Astrocyte of the hippocampus (primary cell): Measurements from ENCODE around the gene SS18L1.

Experiments
- DNase-seq: peaks from one replicate; pipeline ENCODE4 v3.0.0; 2011; ENCODE audit warnings: low read depth, low spot score

SS18L1 gene

GRCh38 chr20:62195736-62196135 lies 52.2 kb downstream of the SS18L1 start:
- DNase-seq = no peak

- no peak for DNase-seq
Measured at GRCh38 chr20:62196286-62196685, 52.7 kb downstream of the SS18L1 start.

- DNase-seq = no peak
Measured at GRCh38 chr20:62197311-62197710, 53.7 kb downstream of the SS18L1 start.

GRCh38 chr20:62197801-62198200 lies 54.2 kb downstream of the SS18L1 start:
- DNase-seq = no peak

- DNase-seq = no peak
Measured at GRCh38 chr20:62198496-62198895, 54.9 kb downstream of the SS18L1 start.

GRCh38 chr20:62198931-62199330 lies 55.4 kb downstream of the SS18L1 start:
- no peak for DNase-seq

- DNase-seq = no peak
Measured at GRCh38 chr20:62200491-62201172, 57.1 kb downstream of the SS18L1 start.

- no peak for DNase-seq
Measured at GRCh38 chr20:62201173-62202082, 57.9 kb downstream of the SS18L1 start.

- DNase-seq = no peak
Measured at GRCh38 chr20:62202083-62202395, 58.5 kb downstream of the SS18L1 start.

- DNase-seq = no peak
Measured at GRCh38 chr20:62202676-62203377, 59.3 kb downstream of the SS18L1 start.

- no peak for DNase-seq
Measured at GRCh38 chr20:62203378-62204030, 59.9 kb downstream of the SS18L1 start.

GRCh38 chr20:62205618-62206387 lies 62.2 kb downstream of the SS18L1 start:
- DNase-seq = no peak

- no peak for DNase-seq
Measured at GRCh38 chr20:62206388-62206775, 62.8 kb downstream of the SS18L1 start.

GRCh38 chr20:62208061-62208794 lies 64.7 kb downstream of the SS18L1 start:
- DNase-seq = no peak

- peak; percentile 14 for DNase-seq
Measured at GRCh38 chr20:62208795-62209755, 65.5 kb downstream of the SS18L1 start.

GRCh38 chr20:62209850-62210495 lies 66.4 kb downstream of the SS18L1 start:
- DNase-seq = no peak

GRCh38 chr20:62210496-62210855 lies 66.9 kb downstream of the SS18L1 start:
- DNase-seq = no peak

GRCh38 chr20:62211216-62211615 lies 67.6 kb downstream of the SS18L1 start:
- no peak for DNase-seq

- DNase-seq = no peak
Measured at GRCh38 chr20:62211769-62212288, 68.3 kb downstream of the SS18L1 start.
